ENCODE results near the gene PIK3CB. TPM values are rescaled to one million over a fixed set of nuclear protein-coding genes. Genes with fewer than 3 reads are reported as not detected.

PIK3CB gene
- total and polyA plus RNA-seq, 2 of the 8 experiments (the other 6 are each of a cell fraction or from before 2014, with no cell fraction given) = 8.3 to 35.2 TPM

GRCh38 chr3:138809500-138810256 is 25.1 kb downstream of the PIK3CB start:
- no peak overlapping the region for H2AFZ ChIP-seq (ENCODE audit: low read length)
- H4K8ac ChIP-seq (ENCODE audit: extremely low read depth, insufficient read depth, low read length) = no peak overlapping the region
- no peak overlapping the region for H2BK15ac ChIP-seq (ENCODE audit: low read length)
- H3K23me2 ChIP-seq (ENCODE audit: low read depth, low read length) = no peaks in the 10 kb centered on the region
- no peak overlapping the region for H3K4me2 ChIP-seq (ENCODE audit: insufficient read depth in 1 of 2, low read depth in 2 of 2, low read length in 2 of 2)
- H4K20me1 ChIP-seq (replicated peaks in 1 of 2; ENCODE audit: control insufficient read depth in 1 of 2, insufficient read depth in 2 of 2, low read length in 2 of 2) = peaks cover 2% of the 10 kb centered on the region in 2 experiments
- H2AK5ac ChIP-seq (ENCODE audit: low read depth, low read length) = no peak overlapping the region
- CTCF ChIA-PET (ENCODE audit: partially characterized antibody) = interaction anchor here (1.6 to 3.1 kb wide), 2 partner anchors 13 to 106 kb away, joined by 4 to 12 read pairs; no protein-coding TSS in a partner anchor
- H3K4me3 ChIP-seq (ENCODE audit: extremely low read depth in 1 of 4, insufficient read depth in 2 of 4, low read depth in 3 of 4, low read length in 4 of 4) = no peak overlapping the region
- no peak overlapping the region for H2BK20ac ChIP-seq (ENCODE audit: low read length)
- no peaks in the 10 kb centered on the region for H3K4me1 ChIP-seq (replicated peaks in 1 of 4; ENCODE audit: control insufficient read depth in 3 of 4, insufficient read depth in 4 of 4, low read length in 3 of 4)
- no peak overlapping the region for H3K4ac ChIP-seq (replicated peaks; ENCODE audit: insufficient read length, low read depth, low read length)
- H3K56ac ChIP-seq (replicated peaks; ENCODE audit: insufficient read length, low read depth, low read length) = no peak overlapping the region
- H3K27me3 ChIP-seq (replicated peaks in 1 of 4; ENCODE audit: control insufficient read depth in 3 of 4, extremely low read depth in 1 of 4, insufficient read depth in 3 of 4, low read length in 3 of 4) = no peaks in the 10 kb centered on the region
- no peak for DNase-seq (ENCODE audit: low read depth in 1 of 2, low spot score in 2 of 2)
- no peak overlapping the region for H2BK12ac ChIP-seq (ENCODE audit: low read depth, low read length)
- peaks cover 0 to 53% of the 10 kb centered on the region in 2 experiments; a peak in 2 of 4 replicates for H3K79me2 ChIP-seq (ENCODE audit: control insufficient read depth in 1 of 2, insufficient read depth in 2 of 2, low read length in 2 of 2)
- POLR2A ChIA-PET (ENCODE audit: partially characterized antibody) = interaction anchor here (1.3 kb wide), 1 partner anchor 14 kb away, joined by 4 read pairs; no protein-coding TSS in a partner anchor
- H2BK120ac ChIP-seq (replicated peaks; ENCODE audit: low read depth, low read length) = no peak overlapping the region
- no peak for FAIRE-seq
- H3K36me3 ChIP-seq (ENCODE audit: control insufficient read depth in 2 of 4, insufficient read depth in 4 of 4, low read length in 3 of 4) = no peaks in the 10 kb centered on the region
- H2BK5ac ChIP-seq (ENCODE audit: low read depth, low read length) = no peak overlapping the region
- no peak overlapping the region for H3K23ac ChIP-seq (ENCODE audit: insufficient read length)
- H4K91ac ChIP-seq (replicated peaks; ENCODE audit: insufficient read length, low read length) = no peak overlapping the region
- H3K14ac ChIP-seq (ENCODE audit: insufficient read length) = no peak overlapping the region
- H4K5ac ChIP-seq (ENCODE audit: insufficient read length, low read depth, low read length) = no peak overlapping the region
- no peaks in the 10 kb centered on the region for H3K79me1 ChIP-seq (ENCODE audit: low read depth, low read length)
- no peak overlapping the region for H3K18ac ChIP-seq (ENCODE audit: extremely low read depth, low read length)
- no peaks in the 10 kb centered on the region for H3K9me3 ChIP-seq (ENCODE audit: insufficient read depth in 2 of 2, low read depth in 1 of 2, low read length in 1 of 2)
- H3K27ac ChIP-seq (ENCODE audit: low read depth, low read length) = no peak overlapping the region
- 87% methylated on average over 5 of the region's 6 CpGs; no CpG with 5 or more reads in 1 of the 2 experiments for WGBS, 2 experiments (ENCODE audit: extremely low coverage in 1 of 2, insufficient coverage in 1 of 2, insufficient read length in 1 of 2, insufficient replicate concordance in 2 of 2, low coverage in 1 of 2, low lambda C conversion rate in 2 of 2, missing lambda C conversion rate in 1 of 2)
- no peak overlapping the region for H3K9ac ChIP-seq (replicated peaks in 1 of 4; ENCODE audit: extremely low read depth in 1 of 4, low read depth in 3 of 4, low read length in 3 of 4)
- TF ChIP-seq CHD2 (IDR thresholded peaks at IDR 0.05; ENCODE audit: low read length) (no peak), HDAC2 (IDR thresholded peaks at IDR 0.05; ENCODE audit: borderline replicate concordance in 1 of 2, low read depth in 2 of 2, low read length in 2 of 2) (no peak), E2F6 (IDR thresholded peaks at IDR 0.05) (no peak), NRF1 (IDR thresholded peaks at IDR 0.05; ENCODE audit: low read depth, low read length) (no peak), SIX5 (IDR thresholded peaks at IDR 0.05; ENCODE audit: low read depth, low read length) (no peak), SP4 (IDR thresholded peaks at IDR 0.05; ENCODE audit: low read length) (no peak), CBX8 (IDR thresholded peaks at IDR 0.05; ENCODE audit: borderline replicate concordance, low read depth, low read length) (no peak), POU5F1 (IDR thresholded peaks at IDR 0.05; ENCODE audit: low read depth, low read length) (no peak), NANOG (IDR thresholded peaks at IDR 0.05; ENCODE audit: insufficient read depth, low read depth, low read length, poor library complexity, severe bottlenecking) (no peak), CEBPB (IDR thresholded peaks at IDR 0.05; ENCODE audit: low read depth, low read length) (no peak), PHF8 (conservative IDR thresholded peaks at IDR 0.05; ENCODE audit: low read depth, low read length) (no peak), SUZ12 (IDR thresholded peaks at IDR 0.05; ENCODE audit: low read length) (no peak)
